Tibial nerve (tissue), 4 donors: ENCODE measurements around the gene RNF13.

Source experiments
- EP300 ChIP-seq, 2 donors: sonication (generic); formaldehyde crosslinking; IDR thresholded peaks; one replicate each; pipeline ENCODE4 v1.6.1; 2017; ENCODE audit warnings: antibody characterized with exemption in 2 of 2, mild to moderate bottlenecking in 1 of 2
- POLR2A ChIP-seq, 2 donors: fragments of 450-650 bp; IDR thresholded peaks; one replicate each; pipeline ENCODE4 v1.6.1; 2017; ENCODE audit warnings: antibody characterized with exemption in 2 of 2, mild to moderate bottlenecking in 2 of 2, moderate library complexity in 2 of 2
- TF ChIP-seq, protein P1 (sequence below), 5 experiments: fragments of 200-600 bp in 3 of 5; fragments of 450-650 bp in 2 of 5; sonication (generic) in 3 of 5; IDR thresholded peaks; one replicate each; pipeline ENCODE4 v1.5.1; 2016 to 2019; ENCODE audit warnings: antibody characterized with exemption in 5 of 5, mild to moderate bottlenecking in 3 of 5, moderate library complexity in 2 of 5

DNA sequence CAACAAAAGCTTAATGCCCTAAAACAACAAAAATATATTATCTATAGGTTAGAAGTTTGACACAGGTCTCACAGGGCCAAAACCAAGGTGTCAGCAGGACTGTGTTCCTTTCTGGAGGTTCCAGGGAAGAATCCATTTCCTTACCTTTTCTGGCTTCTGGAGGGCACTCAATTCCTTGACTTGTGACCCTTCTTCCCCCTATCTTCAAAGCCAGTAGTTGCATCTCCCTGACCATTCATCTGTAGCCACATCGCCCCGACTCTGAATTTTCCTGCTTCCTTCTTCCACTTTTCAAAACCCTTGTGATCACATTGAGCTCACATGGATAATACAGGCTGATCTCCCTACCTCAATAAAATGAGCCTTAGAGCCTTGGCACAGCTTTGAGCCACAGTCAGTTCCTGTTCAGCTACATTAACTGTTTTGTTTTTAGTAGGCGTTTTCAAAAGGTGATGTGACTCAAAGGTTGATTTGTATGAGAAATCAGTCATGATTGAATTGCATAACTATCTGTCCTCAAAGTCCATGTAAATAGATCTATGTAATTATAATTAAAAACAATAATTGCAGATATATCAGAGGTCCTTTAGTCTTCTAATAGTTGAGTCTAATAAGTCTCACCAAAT lies 145.3 kb downstream of the RNF13 start:
- TF ChIP-seq, protein P1, sequence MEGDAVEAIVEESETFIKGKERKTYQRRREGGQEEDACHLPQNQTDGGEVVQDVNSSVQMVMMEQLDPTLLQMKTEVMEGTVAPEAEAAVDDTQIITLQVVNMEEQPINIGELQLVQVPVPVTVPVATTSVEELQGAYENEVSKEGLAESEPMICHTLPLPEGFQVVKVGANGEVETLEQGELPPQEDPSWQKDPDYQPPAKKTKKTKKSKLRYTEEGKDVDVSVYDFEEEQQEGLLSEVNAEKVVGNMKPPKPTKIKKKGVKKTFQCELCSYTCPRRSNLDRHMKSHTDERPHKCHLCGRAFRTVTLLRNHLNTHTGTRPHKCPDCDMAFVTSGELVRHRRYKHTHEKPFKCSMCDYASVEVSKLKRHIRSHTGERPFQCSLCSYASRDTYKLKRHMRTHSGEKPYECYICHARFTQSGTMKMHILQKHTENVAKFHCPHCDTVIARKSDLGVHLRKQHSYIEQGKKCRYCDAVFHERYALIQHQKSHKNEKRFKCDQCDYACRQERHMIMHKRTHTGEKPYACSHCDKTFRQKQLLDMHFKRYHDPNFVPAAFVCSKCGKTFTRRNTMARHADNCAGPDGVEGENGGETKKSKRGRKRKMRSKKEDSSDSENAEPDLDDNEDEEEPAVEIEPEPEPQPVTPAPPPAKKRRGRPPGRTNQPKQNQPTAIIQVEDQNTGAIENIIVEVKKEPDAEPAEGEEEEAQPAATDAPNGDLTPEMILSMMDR (IDR thresholded peaks at IDR 0.05) = no peak
- TF ChIP-seq POLR2A (IDR thresholded peaks at IDR 0.05) (no peak), EP300 (IDR thresholded peaks at IDR 0.05) (no peak)
